H1 (cell line): ENCODE results near the gene MMS22L. TPM values are rescaled to one million over a fixed set of nuclear protein-coding genes. Genes with fewer than 3 reads are reported as not detected.

Experiments
- BACH1 ChIP-seq: IDR thresholded peaks from 2 replicates; pipeline ENCODE4 v1.6.1; 2012; ENCODE audit warnings: low read length, improper control_type of control experiment
- BRCA1 ChIP-seq: IDR thresholded peaks from 2 replicates; pipeline ENCODE4 v1.6.1; 2012; ENCODE audit warnings: low read depth, low read length, improper control_type of control experiment
- E2F6 ChIP-seq: IDR thresholded peaks from 2 replicates; pipeline ENCODE4 v1.6.1; 2012; ENCODE audit warnings: inconsistent platforms
- EP300 ChIP-seq, 2 experiments: IDR thresholded peaks; 1 replicate in 1 of 2; 2 replicates in 1 of 2; pipeline ENCODE4 v1.6.1; 2011 to 2012; ENCODE audit warnings: low read depth in 2 of 2, low read length in 2 of 2, mild to moderate bottlenecking in 2 of 2, borderline replicate concordance in 1 of 2, inconsistent platforms in 1 of 2, moderate library complexity in 1 of 2
- FOSL1 ChIP-seq: IDR thresholded peaks from 2 replicates; pipeline ENCODE4 v1.6.1; 2011; ENCODE audit warnings: mild to moderate bottlenecking, low read depth, low read length, moderate library complexity; ENCODE audit not compliant: insufficient read depth
- JUN ChIP-seq: IDR thresholded peaks from 2 replicates; pipeline ENCODE4 v1.6.1; 2011; ENCODE audit warnings: low read depth, mild to moderate bottlenecking, improper control_type of control experiment, low read length
- MAX ChIP-seq: IDR thresholded peaks from 2 replicates; pipeline ENCODE4 v1.6.1; 2012; ENCODE audit warnings: inconsistent platforms
- PHF8 ChIP-seq: fragments of 200-600 bp; sonication (generic); conservative IDR thresholded peaks from 2 replicates; pipeline ENCODE4 v1.7.1; 2012; ENCODE audit warnings: low read depth, mild to moderate bottlenecking, inconsistent platforms, low read length, moderate library complexity
- RNF2 ChIP-seq: fragments of 200-900, 300-1000 bp; sonication (generic); IDR thresholded peaks from 2 replicates; pipeline ENCODE4 v1.7.1; 2016; ENCODE audit warnings: borderline replicate concordance, low read depth, mild to moderate bottlenecking, antibody characterized with exemption, low read length; ENCODE audit not compliant: poor library complexity, severe bottlenecking; ENCODE audit errors: missing control alignments
- SAP30 ChIP-seq: fragments of 300-600 bp; sonication (generic); IDR thresholded peaks from 2 replicates; pipeline ENCODE4 v1.7.1; 2012; ENCODE audit warnings: low read length, moderate library complexity, mild to moderate bottlenecking, inconsistent platforms; ENCODE audit not compliant: insufficient read depth, insufficient replicate concordance
- SP1 ChIP-seq: IDR thresholded peaks from 2 replicates; pipeline ENCODE4 v1.6.1; 2011; ENCODE audit warnings: low read depth, low read length
- SP4 ChIP-seq: IDR thresholded peaks from 2 replicates; pipeline ENCODE4 v1.6.1; 2012; ENCODE audit warnings: low read length, inconsistent platforms
- SRF ChIP-seq: IDR thresholded peaks from 2 replicates; pipeline ENCODE4 v1.6.1; 2011; ENCODE audit warnings: mild to moderate bottlenecking, low read depth, low read length, moderate library complexity
- SUZ12 ChIP-seq: fragments of 200-600 bp; sonication (generic); IDR thresholded peaks from 2 replicates; pipeline ENCODE4 v1.6.1; 2012; ENCODE audit warnings: mild to moderate bottlenecking, inconsistent platforms, low read length, moderate library complexity, mixed read lengths
- TCF12 ChIP-seq: IDR thresholded peaks from 2 replicates; pipeline ENCODE4 v1.6.1; 2011; ENCODE audit warnings: low read depth, mild to moderate bottlenecking, low read length
- YY1 ChIP-seq: IDR thresholded peaks from 2 replicates; pipeline ENCODE4 v1.6.1; 2011; ENCODE audit warnings: low read depth, mild to moderate bottlenecking, low read length
- polyA plus RNA-seq, 7 experiments: library from polyadenylated mRNA; depleted of rRNA in 3 of 7; stranded (reverse) in 5 of 7; unstranded in 2 of 7; fragments of >200 nt in 5 of 7; fragments of 200-250 nt in 2 of 7; gene quantifications; 1 replicate in 5 of 7; 2 replicates in 1 of 7; 4 replicates in 1 of 7; pipeline versions ENCODE4 v1.2.1 to v1.2.3, GENCODE V29; 2011 to 2013; ENCODE audit warnings: missing spikeins in 2 of 7, mixed read lengths in 2 of 7
- total RNA-seq: library from RNA; stranded (reverse); fragmentation: NEBNext Ultra II Directional; extraction: Animal tissue kit (Norgen Biotek cat#: 25700); gene quantifications from 2 replicates; pipeline ENCODE4 v1.2.1, GENCODE V29; 2021

The MMS22L gene
- total and polyA plus RNA-seq, 2 of the 8 experiments (the other 6 are each of a cell fraction or from before 2014, with no cell fraction given), result 11.1 to 32.6 TPM

GRCh38 chr6:97282726-97283617 is at the start of gene MMS22L (continued):
- TF ChIP-seq SUZ12, result no peak
- TF ChIP-seq SRF, result no peak
- TF ChIP-seq PHF8, result peak; percentile 85
- TF ChIP-seq TCF12, result no peak
- TF ChIP-seq YY1, result no peak
- TF ChIP-seq SP1, result peak; percentile 28; the same call in 1 of the 2 replicates
- no peak for TF ChIP-seq RNF2
- peak; percentile 56 for TF ChIP-seq SAP30
- TF ChIP-seq MAX, result peak; percentile 42; the same call in 1 of the 2 replicates
- TF ChIP-seq SP4, result 0 out of 2 replicates have a peak, but pooled peaks have one; percentile 60
- no peak for TF ChIP-seq BACH1
- TF ChIP-seq EP300 (IDR thresholded peaks at IDR 0.05; ENCODE audit: borderline replicate concordance in 1 of 2, low read depth in 2 of 2, low read length in 2 of 2), result no peak
- TF ChIP-seq FOSL1, result no peak
- TF ChIP-seq JUN, result no peak
- TF ChIP-seq E2F6, result peak; percentile 88
- peak; percentile 97 for TF ChIP-seq BRCA1
